KMS-11 (cell line): Measurements from ENCODE around the gene CEP295NL.
A peak's percentile ranks its signal among the peaks of the same experiment; 100 is the strongest.

Source experiments
- H2AFZ ChIP-seq: fragments of 200-600 bp; sonication (generic); 2 replicates; pipeline ENCODE4 v1.6.1; 2016; ENCODE audit warnings: antibody characterized with exemption, mixed run types, low read depth
- H3K27ac ChIP-seq: fragments of 200-600 bp; sonication (generic); 2 replicates; pipeline ENCODE4 v1.6.1; 2016; ENCODE audit warnings: mild to moderate bottlenecking, mixed run types
- H3K27me3 ChIP-seq: fragments of 200-600 bp; sonication (generic); 2 replicates; pipeline ENCODE4 v1.6.1; 2017; ENCODE audit warnings: mild to moderate bottlenecking, low read depth, mixed run types, moderate library complexity; ENCODE audit not compliant: insufficient read depth
- H3K36me3 ChIP-seq: fragments of 200-600 bp; sonication (generic); 2 replicates; pipeline ENCODE4 v1.6.1; 2017; ENCODE audit warnings: mild to moderate bottlenecking, mixed run types; ENCODE audit not compliant: insufficient read depth
- H3K4me1 ChIP-seq: fragments of 200-600 bp; sonication (generic); 2 replicates; pipeline ENCODE4 v1.6.1; 2016; ENCODE audit warnings: mild to moderate bottlenecking, low read depth, mixed run types; ENCODE audit not compliant: poor library complexity, severe bottlenecking
- H3K4me2 ChIP-seq: fragments of 200-600 bp; sonication (generic); 2 replicates; pipeline ENCODE4 v1.7.0; 2016; ENCODE audit warnings: mild to moderate bottlenecking, mixed run types
- H3K4me3 ChIP-seq: fragments of 200-600 bp; sonication (generic); IDR thresholded peaks from 2 replicates; pipeline ENCODE4 v1.6.1; 2017; ENCODE audit warnings: low read depth, low read length, mixed read lengths; ENCODE audit not compliant: insufficient read depth
- H3K79me2 ChIP-seq: fragments of 200-600 bp; sonication (generic); 2 replicates; pipeline ENCODE4 v1.6.1; 2016; ENCODE audit warnings: low read depth, mixed run types; ENCODE audit not compliant: insufficient read depth
- H3K9ac ChIP-seq: fragments of 200-600 bp; sonication (generic); 2 replicates; pipeline ENCODE4 v1.6.1; 2016; ENCODE audit warnings: mild to moderate bottlenecking, mixed run types
- H4K20me1 ChIP-seq: fragments of 200-600 bp; sonication (generic); 2 replicates; pipeline ENCODE4 v1.6.1; 2016; ENCODE audit warnings: mild to moderate bottlenecking, mixed run types; ENCODE audit not compliant: insufficient read depth
- TF ChIP-seq, protein P1 (sequence below): fragments of 200-600 bp; sonication (generic); conservative IDR thresholded peaks from 2 replicates; pipeline ENCODE4 v1.6.1; 2017; ENCODE audit warnings: low read depth, mild to moderate bottlenecking, antibody characterized with exemption, low read length, moderate library complexity, mixed read lengths

Gene CEP295NL

DNA sequence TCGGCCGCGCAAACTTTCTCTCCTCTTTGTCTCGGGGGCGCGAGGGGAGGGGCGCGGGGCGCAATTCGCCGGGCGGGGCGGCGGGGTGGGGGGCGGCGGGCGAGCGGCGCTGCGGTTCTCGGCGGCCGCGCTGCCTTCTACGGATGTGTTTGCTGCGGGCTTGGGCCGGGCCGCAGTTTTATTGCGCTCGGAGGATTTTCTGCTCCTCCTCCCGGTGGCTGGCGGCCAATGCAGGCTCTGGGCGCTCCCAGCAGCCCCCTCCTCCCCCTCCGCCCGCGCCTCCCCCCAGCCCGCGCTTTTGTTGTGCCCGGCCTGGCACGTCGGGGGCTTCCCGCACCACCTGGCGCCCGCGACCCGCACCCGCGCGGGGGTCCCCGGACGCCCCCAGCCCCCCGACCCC is 22.2 kb upstream of the CEP295NL start, which contains the start of gene TIMP2:
Gene TIMP2, minus strand, starts transcription at position 154 of the 400 bp plus-strand sequence. CDS start 299 bp downstream, outside the sequence.
- peak within 1 kb of the TSS; percentile 88 for H2AFZ ChIP-seq
- H3K4me2 ChIP-seq = peak within 1 kb of the TSS; percentile 93
- peak within 1 kb of the TSS; percentile 85 for H3K27ac ChIP-seq
- no peaks in the 10 kb centered on the region for H3K27me3 ChIP-seq
- H3K4me1 ChIP-seq = peaks cover 26% of the 10 kb centered on the region
- no peaks in the 10 kb centered on the region for H3K36me3 ChIP-seq
- TF ChIP-seq, protein P1, sequence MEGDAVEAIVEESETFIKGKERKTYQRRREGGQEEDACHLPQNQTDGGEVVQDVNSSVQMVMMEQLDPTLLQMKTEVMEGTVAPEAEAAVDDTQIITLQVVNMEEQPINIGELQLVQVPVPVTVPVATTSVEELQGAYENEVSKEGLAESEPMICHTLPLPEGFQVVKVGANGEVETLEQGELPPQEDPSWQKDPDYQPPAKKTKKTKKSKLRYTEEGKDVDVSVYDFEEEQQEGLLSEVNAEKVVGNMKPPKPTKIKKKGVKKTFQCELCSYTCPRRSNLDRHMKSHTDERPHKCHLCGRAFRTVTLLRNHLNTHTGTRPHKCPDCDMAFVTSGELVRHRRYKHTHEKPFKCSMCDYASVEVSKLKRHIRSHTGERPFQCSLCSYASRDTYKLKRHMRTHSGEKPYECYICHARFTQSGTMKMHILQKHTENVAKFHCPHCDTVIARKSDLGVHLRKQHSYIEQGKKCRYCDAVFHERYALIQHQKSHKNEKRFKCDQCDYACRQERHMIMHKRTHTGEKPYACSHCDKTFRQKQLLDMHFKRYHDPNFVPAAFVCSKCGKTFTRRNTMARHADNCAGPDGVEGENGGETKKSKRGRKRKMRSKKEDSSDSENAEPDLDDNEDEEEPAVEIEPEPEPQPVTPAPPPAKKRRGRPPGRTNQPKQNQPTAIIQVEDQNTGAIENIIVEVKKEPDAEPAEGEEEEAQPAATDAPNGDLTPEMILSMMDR = no peak
- no peak within 1 kb of the TSS for H3K4me3 ChIP-seq
- peak within 1 kb of the TSS; percentile 76 for H3K9ac ChIP-seq
- H3K79me2 ChIP-seq = peaks cover 38% of the 10 kb centered on the region
- no peaks in the 10 kb centered on the region for H4K20me1 ChIP-seq

GRCh38 chr17:78924481-78925151 is 21.6 kb upstream of the CEP295NL start:
- Histone ChIP-seq H4K20me1 (no peaks in the 10 kb centered on the region), H3K27ac (peak overlapping the region; percentile 85), H3K4me2 (peak overlapping the region; percentile 88), H3K9ac (peak overlapping the region; percentile 72), H3K79me2 (peaks cover 44% of the 10 kb centered on the region), H2AFZ (peak overlapping the region; percentile 70; the same call in 1 of the 2 replicates), H3K4me1 (peaks cover 26% of the 10 kb centered on the region), H3K27me3 (no peaks in the 10 kb centered on the region), H3K4me3 (no peak overlapping the region), H3K36me3 (no peaks in the 10 kb centered on the region)
- TF ChIP-seq, protein P1 = no peak

GRCh38 chr17:78923660-78924453 is 20.9 kb upstream of the CEP295NL start:
- no peak overlapping the region for H3K4me3 ChIP-seq
- peak overlapping the region; percentile 72 for H3K9ac ChIP-seq
- H2AFZ ChIP-seq = peak overlapping the region; percentile 70
- no peaks in the 10 kb centered on the region for H3K36me3 ChIP-seq
- H3K4me1 ChIP-seq = peaks cover 26% of the 10 kb centered on the region
- TF ChIP-seq, protein P1 = no peak
- no peaks in the 10 kb centered on the region for H3K27me3 ChIP-seq
- H3K79me2 ChIP-seq = peaks cover 52% of the 10 kb centered on the region
- no peaks in the 10 kb centered on the region for H4K20me1 ChIP-seq
- peak overlapping the region; percentile 88 for H3K4me2 ChIP-seq
- H3K27ac ChIP-seq = peak overlapping the region; percentile 85

- H2AFZ ChIP-seq = no peak overlapping the region
- peaks cover 57% of the 10 kb centered on the region for H3K79me2 ChIP-seq
- peak overlapping the region; percentile 85 for H3K27ac ChIP-seq
- peak overlapping the region; percentile 54; the same call in 1 of the 2 replicates for H3K9ac ChIP-seq
- peak overlapping the region; percentile 88 for H3K4me2 ChIP-seq
- H3K36me3 ChIP-seq = no peaks in the 10 kb centered on the region
- no peaks in the 10 kb centered on the region for H3K27me3 ChIP-seq
- H3K4me1 ChIP-seq = peaks cover 26% of the 10 kb centered on the region
- TF ChIP-seq, protein P1 = no peak
- no peaks in the 10 kb centered on the region for H4K20me1 ChIP-seq
- no peak overlapping the region for H3K4me3 ChIP-seq
These were observed 20.0 kb upstream of the CEP295NL start for GRCh38 chr17:78922816-78923498.
